Natural killer cell (primary cell): ENCODE data around the gene RGS6. TPM values are rescaled to one million over a fixed set of nuclear protein-coding genes. Genes with fewer than 3 reads are reported as not detected.

Source experiments
- ATAC-seq, 3 donors: fragments of 150-1000 bp in 2 of 3; fragments of 200-7000 bp in 1 of 3; cut with Tn5 transposase; 1 replicate in 1 of 3; 2 replicates in 2 of 3; pipeline ENCODE4 v1.10.0; 2021; ENCODE audit warnings: mild to moderate bottlenecking in 2 of 3, moderate library complexity in 2 of 3
- DNase-seq, 2 donors: peaks; one replicate each; pipeline versions ENCODE4 v3.0.0 to v3.0.0-alpha.2; 2013 to 2021; ENCODE audit warnings: mixed read lengths in 1 of 2
- H3K27ac ChIP-seq: one replicate; pipeline ENCODE4 v1.5.1; 2013; ENCODE audit warnings: mild to moderate bottlenecking, low read length
- H3K27me3 ChIP-seq: one replicate; pipeline ENCODE4 v1.6.1; 2013; ENCODE audit warnings: low read length; ENCODE audit not compliant: control insufficient read depth, insufficient read depth
- H3K36me3 ChIP-seq: one replicate; pipeline ENCODE4 v1.6.1; 2013; ENCODE audit warnings: low read length; ENCODE audit not compliant: control insufficient read depth, insufficient read depth
- H3K4me1 ChIP-seq: one replicate; pipeline ENCODE4 v1.6.1; 2013; ENCODE audit warnings: low read length; ENCODE audit not compliant: control insufficient read depth, insufficient read depth
- H3K4me3 ChIP-seq: one replicate; pipeline ENCODE4 v1.5.1; 2013; ENCODE audit warnings: low read length
- H3K9me3 ChIP-seq: one replicate; pipeline ENCODE4 v1.6.1; 2013; ENCODE audit warnings: low read length; ENCODE audit not compliant: control insufficient read depth, insufficient read depth
- H3K27ac Mint-ChIP-seq, 2 donors: one replicate each; pipeline ENCODE4 v1.8.0; 2022; ENCODE audit warnings: mild to moderate bottlenecking in 2 of 2, mixed read lengths in 2 of 2, moderate library complexity in 1 of 2
- H3K27me3 Mint-ChIP-seq, 2 donors: one replicate each; pipeline ENCODE4 v1.8.0; 2022; ENCODE audit warnings: low read depth in 2 of 2, mixed read lengths in 2 of 2
- H3K36me3 Mint-ChIP-seq: one replicate; pipeline ENCODE4 v1.8.0; 2022; ENCODE audit warnings: mixed read lengths
- H3K4me1 Mint-ChIP-seq, 2 donors: one replicate each; pipeline ENCODE4 v1.8.0; 2022; ENCODE audit warnings: mixed read lengths in 2 of 2
- H3K4me3 Mint-ChIP-seq: one replicate; pipeline ENCODE4 v1.8.0; 2022; ENCODE audit warnings: mild to moderate bottlenecking, moderate library complexity, mixed read lengths
- H3K9me3 Mint-ChIP-seq, 2 donors: one replicate each; pipeline ENCODE4 v1.8.0; 2022; ENCODE audit warnings: mixed read lengths in 2 of 2
- WGBS: methylation state at CpG from one replicate; pipeline ENCODE4 v1.1.7; 2013; ENCODE audit warnings: missing lambda C conversion rate; ENCODE audit not compliant: insufficient coverage; 5-methylcytosine and 5-hydroxymethylcytosine counted together
- intact Hi-C: fragments of 100-400 bp; cut with micrococcal nuclease; formaldehyde crosslinking; loops from one replicate; pipeline ENCODE4 v1.14.2; 2022
- total RNA-seq, 4 donors: library from RNA; stranded (reverse); fragments of 120-200 nt in 1 of 4; gene quantifications; one replicate each; pipeline versions ENCODE4 v1.2.3 to v1.2.4, GENCODE V29; 2013 to 2022
- TF ChIP-seq, protein P1 (sequence below): fragments of 200-600 bp; IDR thresholded peaks from one replicate; pipeline ENCODE4 v1.8.0; 2022; ENCODE audit warnings: antibody characterized with exemption

The RGS6 gene
- total RNA-seq, 3 donors from 2014 or later (not counting 1 experiment from before 2014, with no cell fraction given), result 0.75 to 1.4 TPM; not detected in 1

DNA sequence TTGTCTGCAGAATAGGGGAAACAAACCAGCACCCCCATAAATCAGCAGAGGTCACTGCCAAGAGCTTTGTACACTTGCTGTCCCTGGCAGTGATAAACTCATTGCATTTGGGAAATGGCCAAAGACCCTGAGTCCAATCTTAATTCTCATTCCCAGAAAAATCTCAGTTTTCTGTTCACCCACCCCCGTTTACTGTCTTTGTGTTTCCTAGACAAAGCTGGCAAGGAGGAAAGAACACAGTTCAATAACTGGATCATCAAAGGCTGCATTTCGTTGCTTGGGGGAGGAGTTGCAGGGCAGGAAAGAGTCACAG lies 596.6 kb downstream of the RGS6 start:
- Mint-ChIP-seq H3K4me1 (peaks cover 49 to 50% of the 10 kb centered on the region in 2 donors), H3K4me3 (no peak overlapping the region), H3K36me3 (peaks cover 11% of the 10 kb centered on the region), H3K27me3 (peaks cover 43 to 67% of the 10 kb centered on the region in 2 donors), H3K27ac (no peak overlapping the region), H3K9me3 (peaks cover 0 to 3% of the 10 kb centered on the region in 2 donors)
- intact Hi-C loops, result no loop called here
- Histone ChIP-seq H3K4me1 (peaks cover 34% of the 10 kb centered on the region), H3K4me3 (no peak overlapping the region), H3K27ac (no peak overlapping the region), H3K27me3 (peaks cover 11% of the 10 kb centered on the region), H3K9me3 (peaks cover 3% of the 10 kb centered on the region), H3K36me3 (no peaks in the 10 kb centered on the region)
- DNase-seq, result no peak
- TF ChIP-seq, protein P1, sequence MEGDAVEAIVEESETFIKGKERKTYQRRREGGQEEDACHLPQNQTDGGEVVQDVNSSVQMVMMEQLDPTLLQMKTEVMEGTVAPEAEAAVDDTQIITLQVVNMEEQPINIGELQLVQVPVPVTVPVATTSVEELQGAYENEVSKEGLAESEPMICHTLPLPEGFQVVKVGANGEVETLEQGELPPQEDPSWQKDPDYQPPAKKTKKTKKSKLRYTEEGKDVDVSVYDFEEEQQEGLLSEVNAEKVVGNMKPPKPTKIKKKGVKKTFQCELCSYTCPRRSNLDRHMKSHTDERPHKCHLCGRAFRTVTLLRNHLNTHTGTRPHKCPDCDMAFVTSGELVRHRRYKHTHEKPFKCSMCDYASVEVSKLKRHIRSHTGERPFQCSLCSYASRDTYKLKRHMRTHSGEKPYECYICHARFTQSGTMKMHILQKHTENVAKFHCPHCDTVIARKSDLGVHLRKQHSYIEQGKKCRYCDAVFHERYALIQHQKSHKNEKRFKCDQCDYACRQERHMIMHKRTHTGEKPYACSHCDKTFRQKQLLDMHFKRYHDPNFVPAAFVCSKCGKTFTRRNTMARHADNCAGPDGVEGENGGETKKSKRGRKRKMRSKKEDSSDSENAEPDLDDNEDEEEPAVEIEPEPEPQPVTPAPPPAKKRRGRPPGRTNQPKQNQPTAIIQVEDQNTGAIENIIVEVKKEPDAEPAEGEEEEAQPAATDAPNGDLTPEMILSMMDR, result no peak
- WGBS, result 75% methylated on average over 2 of the region's 2 CpGs
- ATAC-seq, result no peak

DNA sequence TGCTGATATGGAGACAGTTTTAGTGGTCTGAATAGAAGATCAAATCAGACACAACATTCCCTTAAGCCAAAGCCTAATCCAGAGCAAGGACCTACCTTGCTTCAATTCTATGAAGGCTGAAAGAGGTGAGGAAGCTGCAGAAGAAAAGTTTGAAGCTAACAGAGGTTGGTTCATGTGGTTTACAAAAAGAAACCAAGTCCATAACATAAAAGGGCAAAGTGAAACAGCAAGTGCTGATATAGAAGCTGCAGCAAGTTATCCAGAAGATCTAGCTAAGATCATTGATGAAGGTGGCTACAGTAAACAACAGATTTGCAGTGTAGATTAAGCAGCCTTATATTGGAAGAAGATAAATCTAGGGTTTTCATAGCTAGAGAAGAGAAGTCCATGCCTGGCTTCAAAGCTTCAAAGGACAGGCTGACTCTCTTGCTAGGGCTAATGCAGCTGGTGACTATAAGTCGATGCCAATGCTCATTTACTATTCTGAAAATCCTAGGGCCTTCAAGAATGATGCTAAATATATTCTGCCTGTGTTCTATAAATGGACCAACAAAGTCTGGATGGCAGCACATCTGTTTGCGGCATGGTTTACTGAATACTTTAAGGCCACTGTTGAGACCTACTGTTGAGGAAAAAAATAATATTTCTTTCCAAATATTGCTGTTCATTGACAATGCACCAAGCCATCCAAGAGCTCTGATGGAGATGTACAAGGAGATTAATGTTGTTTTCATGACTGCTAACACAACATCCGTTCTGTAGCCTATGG lies 600.6 kb downstream of the RGS6 start:
- TF ChIP-seq, protein P1, result no peak
- H3K27me3 Mint-ChIP-seq, result peaks cover 51 to 76% of the 10 kb centered on the region in 2 donors
- Histone ChIP-seq H3K27ac (no peak overlapping the region), H3K27me3 (peaks cover 5% of the 10 kb centered on the region), H3K4me1 (peaks cover 45% of the 10 kb centered on the region), H3K9me3 (peaks cover 3% of the 10 kb centered on the region), H3K36me3 (no peaks in the 10 kb centered on the region), H3K4me3 (no peak overlapping the region)
- peak in 1 of 2 donors; percentile 22 for DNase-seq
- H3K4me1 Mint-ChIP-seq, result peaks cover 65 to 66% of the 10 kb centered on the region in 2 donors
- H3K4me3 Mint-ChIP-seq, result peak overlapping the region; percentile 1
- peaks cover 13% of the 10 kb centered on the region for H3K36me3 Mint-ChIP-seq
- peak in 1 of 3 donors; percentile 30 for ATAC-seq
- intact Hi-C loops, result loop anchor here (2.0 kb wide), 1 partner anchor 14 kb away; no protein-coding TSS in a partner anchor
- H3K27ac Mint-ChIP-seq, result peak overlapping the region in 1 of 2 donors; percentile 18
- WGBS, result 92% methylated on average over 3 of the region's 3 CpGs
- H3K9me3 Mint-ChIP-seq, result peaks cover 0 to 3% of the 10 kb centered on the region in 2 donors

DNA sequence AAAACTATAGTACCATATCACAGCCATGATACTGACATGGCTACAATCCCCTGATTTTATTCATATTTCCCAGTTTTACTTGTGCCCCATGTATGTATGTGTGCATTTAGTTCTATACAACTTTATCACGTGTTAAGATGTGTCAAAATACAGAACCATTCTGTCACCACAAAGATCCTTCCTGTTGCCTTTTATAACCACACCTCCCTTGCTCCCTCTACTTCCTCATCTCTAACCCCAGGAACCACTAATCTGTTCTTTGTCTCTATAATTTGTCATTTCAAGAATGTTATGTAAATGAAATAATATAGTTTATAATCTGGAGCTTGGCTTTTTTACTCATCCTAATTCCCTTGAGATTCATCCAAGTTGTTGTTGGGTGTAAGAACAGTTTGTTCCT lies 603.3 kb downstream of the RGS6 start:
- H3K9me3 Mint-ChIP-seq, result peaks cover 0 to 3% of the 10 kb centered on the region in 2 donors
- TF ChIP-seq, protein P1, result no peak
- peak; percentile 69 to 93 (median 87) for ATAC-seq
- H3K9me3 ChIP-seq, result peaks cover 3% of the 10 kb centered on the region
- H3K36me3 ChIP-seq, result no peaks in the 10 kb centered on the region
- H3K4me1 Mint-ChIP-seq, result peaks cover 61 to 66% of the 10 kb centered on the region in 2 donors
- no peak overlapping the region for H3K4me3 ChIP-seq
- H3K27ac Mint-ChIP-seq, result peak overlapping the region in 1 of 2 donors; percentile 4
- no peaks in the 10 kb centered on the region for H3K27me3 ChIP-seq
- H3K27me3 Mint-ChIP-seq, result peaks cover 45 to 77% of the 10 kb centered on the region in 2 donors
- WGBS, result no CpG with 5 or more reads among the region's 1 CpG
- no peak overlapping the region for H3K27ac ChIP-seq
- intact Hi-C loops, result no loop called here
- H3K36me3 Mint-ChIP-seq, result peaks cover 13% of the 10 kb centered on the region
- DNase-seq, result peak in 1 of 2 donors; percentile 57
- H3K4me1 ChIP-seq, result peaks cover 51% of the 10 kb centered on the region
- peak overlapping the region; percentile 52 for H3K4me3 Mint-ChIP-seq
